Measurements from ENCODE around the gene TLR1.

TLR1 gene

GRCh38 chr4:38752941-38753806 lies 51.4 kb downstream of the TLR1 start:
- Histone ChIP-seq H3K4me3 (ENCODE audit: low read length) (no peak overlapping the region), H2BK15ac (replicated peaks; ENCODE audit: low read depth) (no peak overlapping the region), H3K23ac (ENCODE audit: low read length) (no peak overlapping the region), H3K4me2 (ENCODE audit: low read length) (peak overlapping the region; percentile 22), H3K79me2 (ENCODE audit: control insufficient read depth, insufficient read depth, low read length) (no peaks in the 10 kb centered on the region), H3K4ac (ENCODE audit: low read depth, low read length) (no peak overlapping the region), H3K18ac (ENCODE audit: low read length) (no peak overlapping the region), H2AK5ac (ENCODE audit: low read length) (no peak overlapping the region), H3K27me3 (ENCODE audit: insufficient read depth, low read length, poor library complexity) (no peaks in the 10 kb centered on the region), H4K5ac (ENCODE audit: low read length) (no peak overlapping the region), H3K4me1 (ENCODE audit: control insufficient read depth, low read depth, low read length) (no peaks in the 10 kb centered on the region), H2BK5ac (ENCODE audit: low read length) (no peak overlapping the region), H2BK120ac (ENCODE audit: low read depth, low read length) (no peak overlapping the region), H3K56ac (ENCODE audit: low read length) (peak overlapping the region; percentile 69), H3K9ac (ENCODE audit: low read length) (peak overlapping the region; percentile 49), H4K8ac (ENCODE audit: low read depth, low read length) (no peak overlapping the region), H3K27ac (ENCODE audit: low read depth, low read length) (peak overlapping the region; percentile 39), H3K36me3 (ENCODE audit: control insufficient read depth, insufficient read depth, low read length) (no peaks in the 10 kb centered on the region), H3K79me1 (ENCODE audit: low read length) (no peaks in the 10 kb centered on the region)
- WGBS (ENCODE audit: extremely low coverage, insufficient coverage, low lambda C conversion rate) = 100% methylated on average over 7 of the region's 19 CpGs
- peak; percentile 99 for DNase-seq

GRCh38 chr4:38752372-38752940 lies 52.1 kb downstream of the TLR1 start:
- H3K18ac ChIP-seq (ENCODE audit: low read length) = no peak overlapping the region
- no CpG with 5 or more reads among the region's 8 CpGs for WGBS (ENCODE audit: extremely low coverage, insufficient coverage, low lambda C conversion rate)
- no peak overlapping the region for H2BK120ac ChIP-seq (ENCODE audit: low read depth, low read length)
- no peak overlapping the region for H3K4me2 ChIP-seq (ENCODE audit: low read length)
- H3K4me3 ChIP-seq (ENCODE audit: low read length) = no peak overlapping the region
- H2BK15ac ChIP-seq (replicated peaks; ENCODE audit: low read depth) = no peak overlapping the region
- no peak overlapping the region for H3K4ac ChIP-seq (ENCODE audit: low read depth, low read length)
- no peaks in the 10 kb centered on the region for H3K79me1 ChIP-seq (ENCODE audit: low read length)
- no peak overlapping the region for H2AK5ac ChIP-seq (ENCODE audit: low read length)
- H3K36me3 ChIP-seq (ENCODE audit: control insufficient read depth, insufficient read depth, low read length) = no peaks in the 10 kb centered on the region
- no peaks in the 10 kb centered on the region for H3K27me3 ChIP-seq (ENCODE audit: insufficient read depth, low read length, poor library complexity)
- no peak overlapping the region for H3K9ac ChIP-seq (ENCODE audit: low read length)
- no peak overlapping the region for H3K27ac ChIP-seq (ENCODE audit: low read depth, low read length)
- H2BK5ac ChIP-seq (ENCODE audit: low read length) = no peak overlapping the region
- no peaks in the 10 kb centered on the region for H3K4me1 ChIP-seq (ENCODE audit: control insufficient read depth, low read depth, low read length)
- peak overlapping the region; percentile 5 for H3K56ac ChIP-seq (ENCODE audit: low read length)
- no peaks in the 10 kb centered on the region for H3K79me2 ChIP-seq (ENCODE audit: control insufficient read depth, insufficient read depth, low read length)
- no peak overlapping the region for H4K5ac ChIP-seq (ENCODE audit: low read length)
- no peak overlapping the region for H3K23ac ChIP-seq (ENCODE audit: low read length)
- no peak overlapping the region for H4K8ac ChIP-seq (ENCODE audit: low read depth, low read length)
- peak; percentile 21 for DNase-seq

GRCh38 chr4:38751341-38752010 lies 53.1 kb downstream of the TLR1 start:
- Histone ChIP-seq H2BK15ac (replicated peaks; ENCODE audit: low read depth) (no peak overlapping the region), H3K36me3 (ENCODE audit: control insufficient read depth, insufficient read depth, low read length) (no peaks in the 10 kb centered on the region), H3K4me2 (ENCODE audit: low read length) (no peak overlapping the region), H2BK120ac (ENCODE audit: low read depth, low read length) (no peak overlapping the region), H3K79me2 (ENCODE audit: control insufficient read depth, insufficient read depth, low read length) (no peaks in the 10 kb centered on the region), H3K27me3 (ENCODE audit: insufficient read depth, low read length, poor library complexity) (no peaks in the 10 kb centered on the region), H4K8ac (ENCODE audit: low read depth, low read length) (no peak overlapping the region), H3K4ac (ENCODE audit: low read depth, low read length) (no peak overlapping the region), H2AK5ac (ENCODE audit: low read length) (no peak overlapping the region), H3K27ac (ENCODE audit: low read depth, low read length) (no peak overlapping the region), H3K18ac (ENCODE audit: low read length) (no peak overlapping the region), H3K79me1 (ENCODE audit: low read length) (no peaks in the 10 kb centered on the region), H3K4me3 (ENCODE audit: low read length) (no peak overlapping the region), H3K56ac (ENCODE audit: low read length) (no peak overlapping the region), H2BK5ac (ENCODE audit: low read length) (no peak overlapping the region), H4K5ac (ENCODE audit: low read length) (no peak overlapping the region), H3K9ac (ENCODE audit: low read length) (no peak overlapping the region), H3K23ac (ENCODE audit: low read length) (no peak overlapping the region), H3K4me1 (ENCODE audit: control insufficient read depth, low read depth, low read length) (no peaks in the 10 kb centered on the region)
- no peak for DNase-seq
- WGBS (ENCODE audit: extremely low coverage, insufficient coverage, low lambda C conversion rate) = no CpG with 5 or more reads among the region's 13 CpGs

- no peaks in the 10 kb centered on the region for H3K79me2 ChIP-seq (ENCODE audit: control insufficient read depth, insufficient read depth, low read length)
- no peak overlapping the region for H3K4ac ChIP-seq (ENCODE audit: low read depth, low read length)
- no peak overlapping the region for H4K5ac ChIP-seq (ENCODE audit: low read length)
- H4K8ac ChIP-seq (ENCODE audit: low read depth, low read length) = no peak overlapping the region
- no peaks in the 10 kb centered on the region for H3K4me1 ChIP-seq (ENCODE audit: control insufficient read depth, low read depth, low read length)
- H3K23ac ChIP-seq (ENCODE audit: low read length) = no peak overlapping the region
- no peak overlapping the region for H3K27ac ChIP-seq (ENCODE audit: low read depth, low read length)
- H3K9ac ChIP-seq (ENCODE audit: low read length) = no peak overlapping the region
- H3K18ac ChIP-seq (ENCODE audit: low read length) = no peak overlapping the region
- no peak overlapping the region for H2BK120ac ChIP-seq (ENCODE audit: low read depth, low read length)
- H3K4me2 ChIP-seq (ENCODE audit: low read length) = no peak overlapping the region
- no peak overlapping the region for H2AK5ac ChIP-seq (ENCODE audit: low read length)
- no CpG with 5 or more reads among the region's 4 CpGs for WGBS (ENCODE audit: extremely low coverage, insufficient coverage, low lambda C conversion rate)
- H2BK5ac ChIP-seq (ENCODE audit: low read length) = no peak overlapping the region
- H3K79me1 ChIP-seq (ENCODE audit: low read length) = no peaks in the 10 kb centered on the region
- H3K36me3 ChIP-seq (ENCODE audit: control insufficient read depth, insufficient read depth, low read length) = no peaks in the 10 kb centered on the region
- DNase-seq = no peak
- no peaks in the 10 kb centered on the region for H3K27me3 ChIP-seq (ENCODE audit: insufficient read depth, low read length, poor library complexity)
- no peak overlapping the region for H3K4me3 ChIP-seq (ENCODE audit: low read length)
- no peak overlapping the region for H3K56ac ChIP-seq (ENCODE audit: low read length)
- H2BK15ac ChIP-seq (replicated peaks; ENCODE audit: low read depth) = no peak overlapping the region
These were observed 55.3 kb downstream of the TLR1 start for GRCh38 chr4:38749336-38749735.

GRCh38 chr4:38747629-38748028 lies 57.0 kb downstream of the TLR1 start:
- Histone ChIP-seq H3K27ac (ENCODE audit: low read depth, low read length) (no peak overlapping the region), H3K36me3 (ENCODE audit: control insufficient read depth, insufficient read depth, low read length) (no peaks in the 10 kb centered on the region), H2BK15ac (replicated peaks; ENCODE audit: low read depth) (no peak overlapping the region), H2AK5ac (ENCODE audit: low read length) (no peak overlapping the region), H3K9ac (ENCODE audit: low read length) (no peak overlapping the region), H2BK120ac (ENCODE audit: low read depth, low read length) (no peak overlapping the region), H3K79me2 (ENCODE audit: control insufficient read depth, insufficient read depth, low read length) (no peaks in the 10 kb centered on the region), H3K27me3 (ENCODE audit: insufficient read depth, low read length, poor library complexity) (no peaks in the 10 kb centered on the region), H3K4me3 (ENCODE audit: low read length) (no peak overlapping the region), H3K4me2 (ENCODE audit: low read length) (no peak overlapping the region), H3K23ac (ENCODE audit: low read length) (no peak overlapping the region), H3K4ac (ENCODE audit: low read depth, low read length) (no peak overlapping the region), H3K4me1 (ENCODE audit: control insufficient read depth, low read depth, low read length) (no peaks in the 10 kb centered on the region), H3K18ac (ENCODE audit: low read length) (no peak overlapping the region), H2BK5ac (ENCODE audit: low read length) (no peak overlapping the region), H3K79me1 (ENCODE audit: low read length) (no peaks in the 10 kb centered on the region), H4K5ac (ENCODE audit: low read length) (no peak overlapping the region), H4K8ac (ENCODE audit: low read depth, low read length) (no peak overlapping the region), H3K56ac (ENCODE audit: low read length) (no peak overlapping the region)
- DNase-seq = no peak

Data from mesendoderm (in vitro differentiated cells).